Measurements from ENCODE around the gene KRT36.

GRCh38 chr17:41538565-41538991, 48.9 kb upstream of the KRT36 start:
- TF ChIP-seq CTCF (IDR thresholded peaks at IDR 0.05; ENCODE audit: low read length): no peak
- no peak for TF ChIP-seq EZH2 (optimal IDR thresholded peaks at IDR 0.05; ENCODE audit: low read depth, low read length)
- no peak for TF ChIP-seq EZH2phosphoT487 (IDR thresholded peaks at IDR 0.05; ENCODE audit: low read length)
